Loucy (cell line): ENCODE results near the gene TSPAN4.

Source experiments
- H2AFZ ChIP-seq: fragments of 200-600 bp; sonication (generic); 2 replicates; pipeline ENCODE4 v1.6.0; 2016; ENCODE audit warnings: antibody characterized with exemption, mild to moderate bottlenecking, low read length, moderate library complexity
- H3F3A ChIP-seq: fragments of 200-600 bp; 2 replicates; pipeline ENCODE4 v1.6.0; 2016; ENCODE audit warnings: antibody characterized with exemption, low read depth, mild to moderate bottlenecking
- H3K27me3 ChIP-seq: fragments of 200-600 bp; sonication (generic); 2 replicates; pipeline ENCODE4 v1.6.1; 2014; ENCODE audit warnings: low read length, mild to moderate bottlenecking; ENCODE audit not compliant: insufficient read depth, poor library complexity, severe bottlenecking
- H3K36me3 ChIP-seq: fragments of 200-600 bp; sonication (generic); 2 replicates; pipeline ENCODE4 v1.6.1; 2016; ENCODE audit warnings: low read length; ENCODE audit not compliant: insufficient read depth
- H3K4me1 ChIP-seq: fragments of 200-600 bp; sonication (generic); 2 replicates; pipeline ENCODE4 v1.5.1; 2014; ENCODE audit warnings: low read length, mild to moderate bottlenecking; ENCODE audit not compliant: insufficient read depth, poor library complexity, severe bottlenecking
- H3K4me2 ChIP-seq: fragments of 200-600 bp; sonication (generic); 2 replicates; pipeline ENCODE4 v1.6.0; 2014; ENCODE audit warnings: antibody characterized with exemption, low read length, low read depth, mild to moderate bottlenecking; ENCODE audit not compliant: poor library complexity, severe bottlenecking
- H3K4me3 ChIP-seq: fragments of 200-600 bp; sonication (generic); 2 replicates; pipeline ENCODE4 v1.5.1; 2014; ENCODE audit warnings: low read length, mild to moderate bottlenecking, mixed read lengths; ENCODE audit not compliant: poor library complexity, severe bottlenecking
- H3K79me2 ChIP-seq: fragments of 200-600 bp; sonication (generic); 2 replicates; pipeline ENCODE4 v1.6.1; 2014; ENCODE audit warnings: low read length; ENCODE audit not compliant: insufficient read depth
- H3K9ac ChIP-seq: fragments of 200-600 bp; sonication (generic); 2 replicates; pipeline ENCODE4 v1.6.0; 2014; ENCODE audit warnings: mild to moderate bottlenecking, low read depth, low read length, moderate library complexity; ENCODE audit not compliant: poor library complexity, severe bottlenecking
- H3K9me2 ChIP-seq: fragments of 200-600 bp; sonication (generic); replicated peaks from 2 replicates; pipeline ENCODE4 v1.6.1; 2016; ENCODE audit warnings: low read depth, low read length, mixed read lengths
- H3K9me3 ChIP-seq: fragments of 200-600 bp; sonication (generic); 2 replicates; pipeline ENCODE4 v1.6.1; 2014; ENCODE audit warnings: mild to moderate bottlenecking, antibody characterized with exemption, low read length, low read depth; ENCODE audit not compliant: insufficient read depth
- H4K20me1 ChIP-seq: fragments of 200-600 bp; sonication (generic); 2 replicates; pipeline ENCODE4 v1.6.0; 2014; ENCODE audit warnings: antibody characterized with exemption, low read length, mild to moderate bottlenecking; ENCODE audit not compliant: insufficient read depth, poor library complexity, severe bottlenecking
- CTCF ChIP-seq: fragments of 200-600 bp; sonication (generic); conservative IDR thresholded peaks from 2 replicates; pipeline ENCODE4 v1.5.1; 2014; ENCODE audit warnings: mild to moderate bottlenecking, antibody characterized with exemption, low read length
- EZH2phosphoT487 ChIP-seq: fragments of 200-600 bp; IDR thresholded peaks from 2 replicates; pipeline ENCODE4 v1.6.1; 2018; ENCODE audit warnings: antibody characterized with exemption, mild to moderate bottlenecking, moderate library complexity, borderline replicate concordance

TSPAN4 gene

GRCh38 chr11:843086-843734 is 558 bp downstream of the TSPAN4 start:
- H2AFZ ChIP-seq, result peak overlapping the region; percentile 99

GRCh38 chr11:843818-844692 is 1.4 kb downstream of the TSPAN4 start:
- Histone ChIP-seq H3K27me3 (no peaks in the 10 kb centered on the region), H3K9ac (peak overlapping the region; percentile 88), H3K4me3 (peak overlapping the region; percentile 97), H3F3A (no peaks in the 10 kb centered on the region), H4K20me1 (peaks cover 24% of the 10 kb centered on the region), H2AFZ (no peak overlapping the region), H3K79me2 (peaks cover 31% of the 10 kb centered on the region), H3K36me3 (peaks cover 8% of the 10 kb centered on the region; the same call in 1 of the 2 replicates), H3K9me3 (no peaks in the 10 kb centered on the region), H3K9me2 (no peaks in the 10 kb centered on the region), H3K4me1 (peaks cover 49% of the 10 kb centered on the region), H3K4me2 (peak overlapping the region; percentile 79)
- TF ChIP-seq CTCF (peak; percentile 32; the same call in 1 of the 2 replicates), EZH2phosphoT487 (no peak)

More at GRCh38 chr11:843086-843734, 558 bp downstream of the TSPAN4 start:
- Histone ChIP-seq H3K79me2 (peaks cover 31% of the 10 kb centered on the region), H3K9me2 (no peaks in the 10 kb centered on the region), H3K9ac (peak overlapping the region; percentile 88), H3K9me3 (no peaks in the 10 kb centered on the region), H3F3A (no peaks in the 10 kb centered on the region), H3K36me3 (peaks cover 13% of the 10 kb centered on the region; the same call in 1 of the 2 replicates), H3K4me2 (peak overlapping the region; percentile 79), H3K27me3 (no peaks in the 10 kb centered on the region), H3K4me1 (peaks cover 49% of the 10 kb centered on the region), H3K4me3 (peak overlapping the region; percentile 97), H4K20me1 (peaks cover 28% of the 10 kb centered on the region)
- TF ChIP-seq CTCF, result no peak; the same call in 1 of the 2 replicates
- no peak for TF ChIP-seq EZH2phosphoT487

GRCh38 chr11:844693-845644 is 2.3 kb downstream of the TSPAN4 start:
- no peaks in the 10 kb centered on the region for H3K9me3 ChIP-seq
- peak overlapping the region; percentile 79 for H3K4me2 ChIP-seq
- no peaks in the 10 kb centered on the region for H3K9me2 ChIP-seq
- H2AFZ ChIP-seq, result no peak overlapping the region
- H3F3A ChIP-seq, result no peaks in the 10 kb centered on the region
- peak overlapping the region; percentile 97 for H3K4me3 ChIP-seq
- no peaks in the 10 kb centered on the region for H3K27me3 ChIP-seq
- peaks cover 27% of the 10 kb centered on the region for H3K79me2 ChIP-seq
- H4K20me1 ChIP-seq, result peaks cover 21% of the 10 kb centered on the region
- H3K9ac ChIP-seq, result peak overlapping the region; percentile 88
- no peaks in the 10 kb centered on the region for H3K36me3 ChIP-seq
- H3K4me1 ChIP-seq, result peaks cover 49% of the 10 kb centered on the region
- no peak for TF ChIP-seq CTCF
- TF ChIP-seq EZH2phosphoT487, result no peak
